BJ (cell line): Measurements from ENCODE around the gene C1QTNF1. TPM values are rescaled to one million over a fixed set of nuclear protein-coding genes. Genes with fewer than 3 reads are reported as not detected.

Source experiments
- CTCF ChIA-PET: fragments of 350-600 bp; formaldehyde crosslinking; extraction: SDS; loops from one replicate; lab custom pipeline; 2021; ENCODE audit warnings: antibody characterized with exemption, inconsistent platforms; lab: Yijun Ruan, JAX
- POLR2A ChIA-PET: fragments of 300-600 bp; sonication (Branson Sonifier 250); formaldehyde crosslinking; extraction: SDS; loops from one replicate; lab custom pipeline; 2021; ENCODE audit warnings: antibody characterized with exemption; lab: Charles Lee
- DNase-seq: peaks from one replicate; pipeline ENCODE4 v3.0.0-alpha.2; 2011; ENCODE audit warnings: low read depth
- H3K27me3 ChIP-seq: 2 replicates; pipeline ENCODE4 v1.6.0; 2011; ENCODE audit warnings: low read length; ENCODE audit not compliant: control insufficient read depth, insufficient read depth
- H3K36me3 ChIP-seq: 2 replicates; pipeline ENCODE4 v1.5.1; 2011; ENCODE audit warnings: low read length; ENCODE audit not compliant: control insufficient read depth, insufficient read depth
- H3K4me3 ChIP-seq: 2 replicates; pipeline ENCODE4 v1.5.1; 2011; ENCODE audit warnings: low read depth, mild to moderate bottlenecking, control low read depth, low read length
- CTCF ChIP-seq: IDR thresholded peaks from 2 replicates; pipeline ENCODE4 v1.5.1; 2011; ENCODE audit warnings: low read depth, mild to moderate bottlenecking, control low read depth, inconsistent platforms, low read length, moderate library complexity; ENCODE audit not compliant: insufficient read depth
- polyA plus RNA-seq: library from polyadenylated mRNA; depleted of rRNA; stranded (reverse); fragments of >200 nt; gene quantifications from 2 replicates; pipeline ENCODE4 v1.2.3, GENCODE V29; 2011

The C1QTNF1 gene
- polyA plus RNA-seq, 1 experiment: 20.7 TPM

DNA sequence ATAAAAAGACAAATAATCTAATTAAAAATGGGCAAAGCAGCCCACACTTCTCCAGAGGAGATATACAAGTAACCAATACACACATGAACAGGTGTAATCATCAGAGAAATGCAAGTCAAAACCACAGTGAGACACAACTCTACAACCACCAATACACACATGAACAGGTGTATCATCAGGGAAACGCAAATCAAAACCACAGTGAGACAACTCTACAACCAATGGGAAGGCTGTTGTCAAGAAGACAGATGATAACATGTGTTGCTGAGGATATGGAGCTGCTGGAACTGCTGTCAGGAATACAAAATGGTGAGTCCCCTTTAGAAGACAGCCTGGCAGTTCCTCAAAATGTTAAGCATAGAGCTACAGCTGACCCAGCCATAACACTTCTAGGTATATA, 28.2 kb downstream of the C1QTNF1 start:
- CTCF ChIA-PET: interaction anchor here (1.3 to 4.3 kb wide), 3 partner anchors 30 to 339 kb away, joined by 4 to 20 read pairs (median 7); no protein-coding TSS in a partner anchor
- Histone ChIP-seq H3K4me3 (no peak overlapping the region), H3K36me3 (peaks cover 2% of the 10 kb centered on the region; the same call in 1 of the 2 replicates), H3K27me3 (no peaks in the 10 kb centered on the region; the same call in 1 of the 2 replicates)
- POLR2A ChIA-PET: no interaction called here
- no peak for TF ChIP-seq CTCF
- DNase-seq: no peak

DNA sequence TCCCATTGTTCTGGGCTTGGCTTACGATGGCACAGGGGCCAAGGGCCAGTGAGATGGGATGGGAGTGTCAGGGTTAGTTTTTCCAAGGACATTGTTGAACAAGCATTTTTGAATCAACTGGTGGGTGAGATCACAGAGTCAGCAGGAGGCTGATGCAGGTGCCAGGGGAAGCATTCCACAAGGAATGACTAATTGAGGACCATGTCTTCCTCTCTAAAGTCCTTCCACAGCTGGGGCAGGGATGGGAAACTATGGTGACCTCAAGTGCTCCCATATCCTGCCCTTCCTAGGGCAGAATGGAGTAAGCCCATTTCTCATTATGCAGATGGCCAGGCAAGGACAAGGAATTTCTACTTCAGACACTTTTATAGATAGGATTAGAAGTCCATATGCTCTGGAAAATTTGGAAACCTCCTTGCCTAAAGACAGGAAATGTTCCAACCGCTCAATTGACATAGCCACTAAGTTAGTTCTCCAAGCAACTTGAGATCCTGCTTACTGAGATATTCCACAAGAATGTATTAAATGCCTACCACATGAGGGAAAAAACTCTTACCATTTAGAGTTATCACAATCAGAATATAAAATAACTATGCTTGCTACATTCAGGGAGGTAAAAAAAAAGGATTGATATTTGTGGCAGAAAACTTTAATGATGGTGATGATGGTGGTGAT, 29.4 kb downstream of the C1QTNF1 start:
- H3K4me3 ChIP-seq: no peak overlapping the region
- no peaks in the 10 kb centered on the region for H3K36me3 ChIP-seq
- ChIA-PET CTCF (interaction anchor here (0.7 to 1.4 kb wide), 4 partner anchors 9 to 339 kb away, joined by 4 to 9 read pairs (median 4); no protein-coding TSS in a partner anchor), POLR2A (no interaction called here)
- TF ChIP-seq CTCF: no peak
- DNase-seq: no peak
- H3K27me3 ChIP-seq: no peaks in the 10 kb centered on the region; the same call in 1 of the 2 replicates

- Histone ChIP-seq H3K27me3 (no peaks in the 10 kb centered on the region), H3K4me3 (no peak overlapping the region), H3K36me3 (no peaks in the 10 kb centered on the region)
- CTCF ChIA-PET: interaction anchor here (0.7 to 1.4 kb wide), 5 partner anchors 10 to 338 kb away, joined by 3 to 9 read pairs (median 4); no protein-coding TSS in a partner anchor
- POLR2A ChIA-PET: interaction anchor here (0.6 kb wide), 1 partner anchor 20 kb away, joined by 7 read pairs; no protein-coding TSS in a partner anchor
- TF ChIP-seq CTCF: no peak
- DNase-seq: no peak
Observed at GRCh38 chr17:79054200-79054960, 30.4 kb downstream of the C1QTNF1 start.

DNA sequence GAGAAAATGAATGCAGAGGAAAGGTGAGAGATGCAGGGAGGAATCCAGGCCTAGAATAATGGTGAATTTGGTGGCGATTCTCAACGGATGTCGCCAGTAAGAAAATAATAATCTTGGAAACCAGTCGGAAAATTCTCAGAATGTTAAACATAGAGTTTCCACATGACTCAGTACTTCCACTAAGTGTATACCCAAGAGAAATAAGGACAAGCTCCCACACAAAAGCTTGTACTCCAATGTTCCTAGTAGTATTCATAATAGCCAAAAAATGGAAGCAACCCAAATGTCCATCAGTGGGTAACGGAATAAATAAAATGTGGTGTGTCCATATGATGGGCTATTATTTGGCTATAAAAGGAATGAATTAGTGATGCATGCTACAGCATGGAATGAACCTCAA, 31.2 kb downstream of the C1QTNF1 start:
- TF ChIP-seq CTCF: no peak
- DNase-seq: no peak
- Histone ChIP-seq H3K27me3 (no peaks in the 10 kb centered on the region), H3K36me3 (no peaks in the 10 kb centered on the region), H3K4me3 (no peak overlapping the region)
- CTCF ChIA-PET: interaction anchor here (1.1 kb wide), 1 partner anchor 27 kb away, joined by 3 read pairs; no protein-coding TSS in a partner anchor
- POLR2A ChIA-PET: no interaction called here

GRCh38 chr17:79057737-79058385, 33.9 kb downstream of the C1QTNF1 start:
- CTCF ChIA-PET: interaction anchor here (1.0 to 1.6 kb wide), 3 partner anchors 12 to 29 kb away, joined by 3 read pairs; no protein-coding TSS in a partner anchor
- H3K36me3 ChIP-seq: no peaks in the 10 kb centered on the region
- H3K4me3 ChIP-seq: no peak overlapping the region
- no peaks in the 10 kb centered on the region for H3K27me3 ChIP-seq
- TF ChIP-seq CTCF: no peak
- no peak for DNase-seq
- POLR2A ChIA-PET: no interaction called here
